Measurements from ENCODE around the gene CDK9. TPM values are rescaled to one million over a fixed set of nuclear protein-coding genes. Genes with fewer than 3 reads are reported as not detected.

The CDK9 gene
- total and polyA plus RNA-seq, 2 experiments from 2014 or later = 58.5 to 84.3 TPM

GRCh38 chr9:127812936-127813675 is 27.3 kb downstream of the CDK9 start (continued):
- TF ChIP-seq REST (IDR thresholded peaks at IDR 0.05; ENCODE audit: unreplicated experiment) = no peak
- TF ChIP-seq CREB1 (CRISPR knock-in tag; IDR thresholded peaks at IDR 0.05; ENCODE audit: low read depth) = no peak
- no peak for TF ChIP-seq EZH2 (IDR thresholded peaks at IDR 0.05; ENCODE audit: low read depth, unreplicated experiment)
- no peak for TF ChIP-seq ZNF114 (CRISPR knock-in tag; IDR thresholded peaks at IDR 0.05)

GRCh38 chr9:127813686-127814226 is 27.9 kb downstream of the CDK9 start:
- Histone ChIP-seq H2AFZ (no peak overlapping the region), H3K4me1 (ENCODE audit: insufficient read depth) (no peaks in the 10 kb centered on the region; the same call in 1 of the 2 replicates), H3F3A (replicated peaks; ENCODE audit: low read depth) (peaks cover 8% of the 10 kb centered on the region), H3K27ac (ENCODE audit: low read depth) (no peak overlapping the region), H3K4me3 (no peak overlapping the region), H4K20me1 (replicated peaks; ENCODE audit: insufficient read depth) (peaks cover 6% of the 10 kb centered on the region; the same call in 1 of the 2 replicates), H3K27me3 (ENCODE audit: insufficient read depth) (no peaks in the 10 kb centered on the region), H3K79me2 (replicated peaks; ENCODE audit: insufficient read depth) (no peaks in the 10 kb centered on the region), H3K4me2 (no peak overlapping the region), H3K36me3 (ENCODE audit: insufficient read depth) (peaks cover 8% of the 10 kb centered on the region), H3K9me2 (ENCODE audit: insufficient read depth) (no peaks in the 10 kb centered on the region)
- DNase-seq (ENCODE audit: low spot score) = no peak
- Mint-ChIP-seq H3K4me1 (no peaks in the 10 kb centered on the region), H3K4me3 (no peak overlapping the region), H3K9me3 (no peaks in the 10 kb centered on the region), H3K36me3 (ENCODE audit: low read depth) (peaks cover 44% of the 10 kb centered on the region), H3K27me3 (ENCODE audit: insufficient read depth, low read depth, poor library complexity) (peaks cover 25% of the 10 kb centered on the region), H3K27ac (no peak overlapping the region)
- ATAC-seq = no peak
- TF ChIP-seq CREB1 (CRISPR knock-in tag; IDR thresholded peaks at IDR 0.05; ENCODE audit: low read depth) = no peak
- TF ChIP-seq JUNB (IDR thresholded peaks at IDR 0.05; ENCODE audit: unreplicated experiment) = no peak
- no peak for TF ChIP-seq STAT1 (IDR thresholded peaks at IDR 0.05; ENCODE audit: unreplicated experiment)
- no peak for TF ChIP-seq EZH2phosphoT487 (IDR thresholded peaks at IDR 0.05; ENCODE audit: unreplicated experiment)
- TF ChIP-seq EZH2 (IDR thresholded peaks at IDR 0.05; ENCODE audit: low read depth, unreplicated experiment) = no peak
- TF ChIP-seq, protein P1, sequence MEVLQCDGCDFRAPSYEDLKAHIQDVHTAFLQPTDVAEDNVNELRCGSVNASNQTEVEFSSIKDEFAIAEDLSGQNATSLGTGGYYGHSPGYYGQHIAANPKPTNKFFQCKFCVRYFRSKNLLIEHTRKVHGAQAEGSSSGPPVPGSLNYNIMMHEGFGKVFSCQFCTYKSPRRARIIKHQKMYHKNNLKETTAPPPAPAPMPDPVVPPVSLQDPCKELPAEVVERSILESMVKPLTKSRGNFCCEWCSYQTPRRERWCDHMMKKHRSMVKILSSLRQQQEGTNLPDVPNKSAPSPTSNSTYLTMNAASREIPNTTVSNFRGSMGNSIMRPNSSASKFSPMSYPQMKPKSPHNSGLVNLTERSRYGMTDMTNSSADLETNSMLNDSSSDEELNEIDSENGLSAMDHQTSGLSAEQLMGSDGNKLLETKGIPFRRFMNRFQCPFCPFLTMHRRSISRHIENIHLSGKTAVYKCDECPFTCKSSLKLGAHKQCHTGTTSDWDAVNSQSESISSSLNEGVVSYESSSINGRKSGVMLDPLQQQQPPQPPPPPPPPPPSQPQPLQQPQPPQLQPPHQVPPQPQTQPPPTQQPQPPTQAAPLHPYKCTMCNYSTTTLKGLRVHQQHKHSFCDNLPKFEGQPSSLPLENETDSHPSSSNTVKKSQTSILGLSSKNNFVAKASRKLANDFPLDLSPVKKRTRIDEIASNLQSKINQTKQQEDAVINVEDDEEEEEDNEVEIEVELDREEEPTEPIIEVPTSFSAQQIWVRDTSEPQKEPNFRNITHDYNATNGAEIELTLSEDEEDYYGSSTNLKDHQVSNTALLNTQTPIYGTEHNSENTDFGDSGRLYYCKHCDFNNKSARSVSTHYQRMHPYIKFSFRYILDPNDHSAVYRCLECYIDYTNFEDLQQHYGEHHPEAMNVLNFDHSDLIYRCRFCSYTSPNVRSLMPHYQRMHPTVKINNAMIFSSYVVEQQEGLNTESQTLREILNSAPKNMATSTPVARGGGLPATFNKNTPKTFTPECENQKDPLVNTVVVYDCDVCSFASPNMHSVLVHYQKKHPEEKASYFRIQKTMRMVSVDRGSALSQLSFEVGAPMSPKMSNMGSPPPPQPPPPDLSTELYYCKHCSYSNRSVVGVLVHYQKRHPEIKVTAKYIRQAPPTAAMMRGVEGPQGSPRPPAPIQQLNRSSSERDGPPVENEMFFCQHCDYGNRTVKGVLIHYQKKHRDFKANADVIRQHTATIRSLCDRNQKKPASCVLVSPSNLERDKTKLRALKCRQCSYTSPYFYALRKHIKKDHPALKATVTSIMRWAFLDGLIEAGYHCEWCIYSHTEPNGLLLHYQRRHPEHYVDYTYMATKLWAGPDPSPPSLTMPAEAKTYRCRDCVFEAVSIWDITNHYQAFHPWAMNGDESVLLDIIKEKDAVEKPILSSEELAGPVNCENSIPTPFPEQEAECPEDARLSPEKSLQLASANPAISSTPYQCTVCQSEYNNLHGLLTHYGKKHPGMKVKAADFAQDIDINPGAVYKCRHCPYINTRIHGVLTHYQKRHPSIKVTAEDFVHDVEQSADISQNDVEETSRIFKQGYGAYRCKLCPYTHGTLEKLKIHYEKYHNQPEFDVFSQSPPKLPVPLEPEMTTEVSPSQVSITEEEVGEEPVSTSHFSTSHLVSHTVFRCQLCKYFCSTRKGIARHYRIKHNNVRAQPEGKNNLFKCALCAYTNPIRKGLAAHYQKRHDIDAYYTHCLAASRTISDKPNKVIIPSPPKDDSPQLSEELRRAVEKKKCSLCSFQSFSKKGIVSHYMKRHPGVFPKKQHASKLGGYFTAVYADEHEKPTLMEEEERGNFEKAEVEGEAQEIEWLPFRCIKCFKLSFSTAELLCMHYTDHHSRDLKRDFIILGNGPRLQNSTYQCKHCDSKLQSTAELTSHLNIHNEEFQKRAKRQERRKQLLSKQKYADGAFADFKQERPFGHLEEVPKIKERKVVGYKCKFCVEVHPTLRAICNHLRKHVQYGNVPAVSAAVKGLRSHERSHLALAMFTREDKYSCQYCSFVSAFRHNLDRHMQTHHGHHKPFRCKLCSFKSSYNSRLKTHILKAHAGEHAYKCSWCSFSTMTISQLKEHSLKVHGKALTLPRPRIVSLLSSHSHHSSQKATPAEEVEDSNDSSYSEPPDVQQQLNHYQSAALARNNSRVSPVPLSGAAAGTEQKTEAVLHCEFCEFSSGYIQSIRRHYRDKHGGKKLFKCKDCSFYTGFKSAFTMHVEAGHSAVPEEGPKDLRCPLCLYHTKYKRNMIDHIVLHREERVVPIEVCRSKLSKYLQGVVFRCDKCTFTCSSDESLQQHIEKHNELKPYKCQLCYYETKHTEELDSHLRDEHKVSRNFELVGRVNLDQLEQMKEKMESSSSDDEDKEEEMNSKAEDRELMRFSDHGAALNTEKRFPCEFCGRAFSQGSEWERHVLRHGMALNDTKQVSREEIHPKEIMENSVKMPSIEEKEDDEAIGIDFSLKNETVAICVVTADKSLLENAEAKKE (CRISPR knock-in tag; IDR thresholded peaks at IDR 0.05) = no peak
- no peak for TF ChIP-seq POLR2AphosphoS5 (IDR thresholded peaks at IDR 0.05; ENCODE audit: low read depth)
- TF ChIP-seq REST (IDR thresholded peaks at IDR 0.05; ENCODE audit: unreplicated experiment) = no peak
- no peak for TF ChIP-seq NANOG (IDR thresholded peaks at IDR 0.05; ENCODE audit: borderline replicate concordance)
